Inferior parietal cortex (tissue), 1 donor: Measurements from ENCODE around the gene NARF.
A peak's percentile ranks its signal among the peaks of the same experiment; 100 is the strongest.
"Not testable (repeated sequence)": the region's sequence is repeated elsewhere in the genome, so short reads cannot be mapped to it uniquely, and the experiment has no call there.

Source experiments
- DNase-seq: peaks from one replicate; pipeline ENCODE4 v3.0.0-alpha.2; 2016; ENCODE audit errors: extremely low spot score

The NARF gene

GRCh38 chr17:82458179-82458884 is at the start of gene NARF:
Gene NARF (plus strand): TSS chr17:82458741. CDS start chr17:82458804, 63 bp downstream.
- DNase-seq, result peak; percentile 99

GRCh38 chr17:82408938-82409318 is 49.6 kb upstream of the NARF start:
- DNase-seq, result no peak

GRCh38 chr17:82410014-82410716 is 48.4 kb upstream of the NARF start:
- DNase-seq, result no peak

- DNase-seq, result no peak
Observed at GRCh38 chr17:82411396-82412053, 47.0 kb upstream of the NARF start.

GRCh38 chr17:82412081-82412480 is 46.5 kb upstream of the NARF start:
- DNase-seq, result not testable (repeated sequence)

- DNase-seq, result no peak
Observed at GRCh38 chr17:82412535-82413520, 45.7 kb upstream of the NARF start.

- peak; percentile 71 for DNase-seq
Observed at GRCh38 chr17:82414548-82415281, 43.8 kb upstream of the NARF start.

- DNase-seq, result no peak
Observed at GRCh38 chr17:82415336-82415735, 43.2 kb upstream of the NARF start.

GRCh38 chr17:82415786-82416185 is 42.8 kb upstream of the NARF start:
- no peak for DNase-seq

GRCh38 chr17:82416264-82416663 is 42.3 kb upstream of the NARF start:
- no peak for DNase-seq

- no peak for DNase-seq
Observed at GRCh38 chr17:82416771-82417170, 41.8 kb upstream of the NARF start.

- peak; percentile 77 for DNase-seq
Observed at GRCh38 chr17:82418001-82418986, 40.2 kb upstream of the NARF start, which contains the start of the genes HEXD and OGFOD3. Gene HEXD (plus strand): TSS chr17:82418347. CDS start chr17:82419800, 1,453 bp downstream. Gene OGFOD3 (minus strand): TSS chr17:82418586. CDS start chr17:82418485, 101 bp downstream.

- no peak for DNase-seq
Observed at GRCh38 chr17:82419540-82419939, 39.0 kb upstream of the NARF start.

GRCh38 chr17:82424001-82424862 is 34.3 kb upstream of the NARF start:
- peak; percentile 30 for DNase-seq

GRCh38 chr17:82424863-82425159 is 33.7 kb upstream of the NARF start:
- DNase-seq, result no peak

- no peak for DNase-seq
Observed at GRCh38 chr17:82428546-82428945, 30.0 kb upstream of the NARF start.

GRCh38 chr17:82429824-82430223 is 28.7 kb upstream of the NARF start:
- DNase-seq, result no peak

GRCh38 chr17:82432017-82432416 is 26.5 kb upstream of the NARF start:
- DNase-seq, result no peak
